Measurements from ENCODE around the gene KCNS1.
"Not testable (repeated sequence)": the region's sequence is repeated elsewhere in the genome, so short reads cannot be mapped to it uniquely, and the experiment has no call there.

The KCNS1 gene

GRCh38 chr20:45100563-45101245, at the start of gene KCNS1:
Gene KCNS1 (minus strand): TSS chr20:45101127. CDS start chr20:45099236, 1,891 bp downstream.
- H3K4me3 ChIP-seq (ENCODE audit: low read depth, low read length) = no peak within 1 kb of the TSS
- DNase-seq (ENCODE audit: low read depth) = no peak
- TF ChIP-seq CTCF (IDR thresholded peaks at IDR 0.05; ENCODE audit: low read depth, low read length, missing control alignments) = no peak

GRCh38 chr20:45149062-45149461, 48.1 kb upstream of the KCNS1 start:
- no peak overlapping the region for H3K4me3 ChIP-seq (ENCODE audit: low read depth, low read length)
- no peak for DNase-seq (ENCODE audit: low read depth)
- TF ChIP-seq CTCF (IDR thresholded peaks at IDR 0.05; ENCODE audit: low read depth, low read length, missing control alignments) = no peak

- no peak for DNase-seq (ENCODE audit: low read depth)
- no peak overlapping the region for H3K4me3 ChIP-seq (ENCODE audit: low read depth, low read length)
- no peak for TF ChIP-seq CTCF (IDR thresholded peaks at IDR 0.05; ENCODE audit: low read depth, low read length, missing control alignments)
These were observed 39.9 kb upstream of the KCNS1 start for GRCh38 chr20:45140836-45141235.

GRCh38 chr20:45139733-45140375, 38.9 kb upstream of the KCNS1 start:
- not testable (repeated sequence) for H3K4me3 ChIP-seq (ENCODE audit: low read depth, low read length); DNase-seq (ENCODE audit: low read depth)

GRCh38 chr20:45138561-45139300, 37.8 kb upstream of the KCNS1 start:
- DNase-seq (ENCODE audit: low read depth) = peak; percentile 2
- no peak overlapping the region for H3K4me3 ChIP-seq (ENCODE audit: low read depth, low read length)
- TF ChIP-seq CTCF (IDR thresholded peaks at IDR 0.05; ENCODE audit: low read depth, low read length, missing control alignments) = peak; percentile 95

- DNase-seq (ENCODE audit: low read depth) = no peak
- TF ChIP-seq CTCF (IDR thresholded peaks at IDR 0.05; ENCODE audit: low read depth, low read length, missing control alignments) = no peak
- no peak overlapping the region for H3K4me3 ChIP-seq (ENCODE audit: low read depth, low read length)
These were observed 36.0 kb upstream of the KCNS1 start for GRCh38 chr20:45136911-45137310.

GRCh38 chr20:45128099-45128498, 27.2 kb upstream of the KCNS1 start:
- no peak for TF ChIP-seq CTCF (IDR thresholded peaks at IDR 0.05; ENCODE audit: low read depth, low read length, missing control alignments)
- no peak for DNase-seq (ENCODE audit: low read depth)
- H3K4me3 ChIP-seq (ENCODE audit: low read depth, low read length) = no peak overlapping the region

Measured in GM12864 (cell line).